NCI-H2081 treated with DMSO at 0.1 percent for 48 hours (cell line): Measurements from ENCODE around the gene MRPS24.

Experiments
- DNase-seq: peaks from one replicate; lab custom pipeline; 2025; lab: John Stamatoyannopoulos, UW

The MRPS24 gene

DNA sequence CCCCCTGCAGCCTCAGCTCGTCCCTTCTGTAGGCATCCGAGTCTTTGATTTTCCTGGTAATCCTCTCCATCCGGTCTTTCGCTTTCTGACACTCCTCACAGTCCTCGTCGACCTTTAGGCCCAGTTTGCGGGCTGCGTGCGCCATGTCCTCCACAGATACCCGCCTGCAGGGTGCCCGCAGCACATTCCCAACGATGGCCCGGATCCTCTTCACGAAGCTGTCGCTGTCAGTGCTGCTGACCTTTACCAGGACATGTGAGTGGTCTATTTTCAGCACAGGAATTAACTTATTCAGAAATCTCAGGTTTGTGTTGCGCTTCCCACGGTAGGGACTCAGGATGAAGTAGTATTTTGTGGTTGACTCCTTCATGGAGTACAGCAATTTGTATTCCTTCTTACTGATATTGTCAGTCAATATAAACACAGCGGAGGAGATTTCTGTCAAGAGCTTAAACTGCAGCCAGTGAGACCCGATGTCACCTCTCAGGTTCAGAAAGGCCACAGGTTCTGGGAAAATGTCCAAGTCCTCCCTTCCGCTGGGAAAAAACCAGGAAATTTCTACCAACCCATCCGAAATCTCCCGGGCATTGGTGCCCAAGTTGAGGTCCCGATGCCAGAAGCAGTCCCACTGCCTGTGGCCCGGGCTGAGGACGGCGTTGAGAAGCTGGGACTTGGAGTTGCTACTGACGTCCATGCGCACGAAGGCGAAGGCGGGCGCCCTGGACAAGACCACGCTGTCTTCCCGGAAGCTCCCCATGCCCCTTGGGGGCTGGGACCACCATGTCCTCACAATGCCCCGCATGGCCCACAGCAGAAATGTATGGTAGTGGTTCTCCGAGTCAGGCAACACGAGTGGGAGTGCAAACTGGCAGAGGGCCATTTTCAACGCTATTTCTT is 8.9 kb upstream of the MRPS24 start:
- DNase-seq = no peak

DNA sequence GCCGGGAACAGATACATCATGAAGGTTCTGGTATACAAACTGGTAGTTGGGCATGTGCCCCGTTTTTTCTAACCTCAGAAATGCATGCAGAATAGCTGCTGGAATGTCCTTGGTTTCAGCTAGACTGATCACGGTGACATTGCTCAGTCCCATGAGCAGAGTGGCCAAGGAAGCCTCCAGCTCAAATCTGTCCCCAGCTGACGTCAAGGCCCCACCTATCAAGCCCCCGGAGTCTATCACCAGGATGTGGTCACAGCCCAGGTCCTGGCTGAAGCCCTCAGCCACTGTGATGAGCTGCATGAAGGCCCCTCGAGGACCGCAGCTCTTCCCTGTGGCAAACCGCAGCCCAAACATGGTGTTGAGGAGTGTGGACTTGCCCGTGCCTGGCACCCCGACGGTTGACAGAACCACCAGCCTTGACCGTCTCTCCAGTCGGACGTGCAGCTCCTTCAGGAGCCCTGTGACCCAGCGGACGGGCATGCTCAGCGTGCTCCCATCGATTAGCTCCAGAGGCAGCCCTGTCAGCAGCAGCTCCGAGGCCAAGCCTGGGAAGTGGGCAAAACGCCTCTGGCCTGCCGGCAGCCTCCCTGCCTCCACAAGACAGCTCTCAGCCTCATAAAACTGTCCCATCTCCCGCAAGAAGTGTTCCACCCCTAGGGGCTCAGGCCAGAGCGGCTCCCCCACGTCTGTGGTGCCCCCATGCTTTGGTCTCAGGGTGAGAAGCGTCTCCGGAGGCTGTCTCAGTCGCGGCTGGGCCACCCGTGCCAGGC is 7.8 kb upstream of the MRPS24 start:
- DNase-seq = no peak

DNA sequence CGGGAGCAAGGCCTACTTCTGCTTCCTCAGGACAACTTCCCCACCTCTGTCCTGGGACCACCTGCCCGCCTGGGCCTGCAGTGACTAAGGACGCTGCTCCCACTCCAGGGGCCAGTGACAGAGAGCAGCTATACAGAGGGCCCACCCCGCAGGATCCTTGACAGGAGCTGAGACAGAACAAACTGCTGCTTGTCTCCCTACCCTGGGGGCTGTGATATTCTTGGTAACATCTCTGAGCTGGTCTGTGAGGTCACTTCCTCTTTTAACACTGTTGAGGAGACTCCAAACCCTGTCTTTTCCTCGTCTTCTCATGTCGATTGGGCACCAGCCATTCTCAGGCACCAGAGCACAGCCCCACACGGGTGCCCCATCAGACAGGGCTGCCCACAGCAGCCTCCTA is 6.9 kb upstream of the MRPS24 start:
- DNase-seq = no peak

DNA sequence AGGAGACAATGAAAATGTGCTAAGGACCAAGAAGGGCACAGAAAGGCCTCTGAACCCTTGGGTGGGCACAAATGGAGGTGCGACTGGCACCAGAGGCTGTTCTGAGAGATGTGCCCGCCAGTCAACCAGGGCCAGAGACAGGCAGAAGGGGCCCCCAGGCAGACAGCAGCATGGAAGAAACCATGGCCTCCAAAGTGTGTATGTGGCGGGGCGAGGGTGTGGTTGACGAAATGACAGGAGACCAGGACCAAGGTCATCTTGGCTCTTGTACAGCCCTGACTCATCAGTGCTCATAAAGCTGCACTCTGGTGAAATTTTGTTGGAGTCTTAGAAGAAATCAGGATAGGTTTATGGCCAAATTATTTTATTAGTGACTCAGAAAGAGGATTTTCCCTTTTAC is 4.0 kb upstream of the MRPS24 start:
- no peak for DNase-seq

DNA sequence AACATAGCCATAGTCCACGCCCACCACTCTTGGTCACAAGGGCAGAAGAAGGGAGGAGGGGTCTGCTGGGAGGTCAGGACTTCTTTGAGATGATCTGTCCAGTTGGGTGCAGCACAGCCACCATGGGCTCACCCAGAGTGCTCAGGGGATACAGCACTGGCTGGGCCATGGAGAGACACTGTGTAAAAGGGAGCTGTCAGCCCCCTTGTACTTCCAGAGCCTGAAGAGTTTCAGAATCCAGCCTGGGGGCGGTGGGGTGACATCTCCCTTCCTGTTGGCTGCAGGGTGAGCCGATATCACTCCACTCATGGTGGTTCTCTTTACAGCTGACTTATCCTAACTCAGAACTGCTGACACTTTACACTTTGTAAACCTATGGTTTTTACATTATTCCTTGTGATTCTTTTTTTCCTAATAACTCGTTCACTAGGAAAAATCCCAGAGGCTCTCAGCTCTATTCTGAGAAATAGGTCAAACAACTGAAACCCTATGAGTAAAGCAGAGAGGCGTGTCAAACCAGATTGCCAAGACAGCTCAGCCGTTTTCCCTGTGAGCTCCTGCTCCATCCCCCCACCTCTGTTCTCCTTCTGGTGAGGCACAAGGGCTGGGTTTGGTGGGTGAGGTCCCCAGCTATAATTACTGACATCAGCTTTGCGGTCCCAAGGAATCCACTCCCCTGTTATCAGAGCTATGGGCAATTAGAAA is 3.2 kb upstream of the MRPS24 start:
- no peak for DNase-seq

DNA sequence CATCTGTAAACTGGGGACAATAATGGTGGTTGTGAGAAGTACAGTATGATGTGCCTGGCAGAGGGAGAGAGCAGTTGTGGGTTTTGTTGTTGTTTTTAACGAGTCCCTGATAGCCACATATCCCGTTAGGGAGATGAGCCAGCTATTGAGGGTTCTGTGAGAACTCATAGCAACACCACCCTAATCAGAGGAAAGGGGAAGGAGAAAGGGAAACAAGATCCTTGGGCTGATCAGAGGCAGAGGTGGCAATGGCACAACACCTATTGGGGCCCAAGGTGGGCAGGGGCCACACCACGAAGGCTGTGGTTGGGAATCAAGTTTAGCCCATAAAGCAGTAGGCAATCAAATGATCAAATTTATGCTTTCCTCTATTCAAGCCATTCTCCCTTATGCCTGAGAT is 1.7 kb upstream of the MRPS24 start:
- DNase-seq = no peak

DNA sequence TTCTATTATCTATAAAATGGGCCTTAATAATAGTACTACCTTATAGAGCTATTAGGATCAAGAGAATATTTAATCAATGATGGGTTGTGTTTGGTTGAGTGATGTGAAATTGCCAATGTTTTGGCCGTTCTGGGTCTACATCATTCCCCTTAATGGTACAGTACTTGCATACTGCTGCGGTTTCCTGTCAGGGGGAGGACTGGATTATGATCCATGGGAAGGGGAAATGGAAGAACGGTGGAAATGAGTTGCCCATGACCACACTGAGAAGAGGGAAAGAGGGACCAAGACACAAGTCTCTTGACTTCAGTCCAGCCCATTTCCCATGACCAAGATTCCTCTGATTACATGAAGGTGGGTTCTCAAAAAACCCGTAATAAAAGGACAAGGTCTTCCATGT is 999 bp upstream of the MRPS24 start:
- DNase-seq = no peak

DNA sequence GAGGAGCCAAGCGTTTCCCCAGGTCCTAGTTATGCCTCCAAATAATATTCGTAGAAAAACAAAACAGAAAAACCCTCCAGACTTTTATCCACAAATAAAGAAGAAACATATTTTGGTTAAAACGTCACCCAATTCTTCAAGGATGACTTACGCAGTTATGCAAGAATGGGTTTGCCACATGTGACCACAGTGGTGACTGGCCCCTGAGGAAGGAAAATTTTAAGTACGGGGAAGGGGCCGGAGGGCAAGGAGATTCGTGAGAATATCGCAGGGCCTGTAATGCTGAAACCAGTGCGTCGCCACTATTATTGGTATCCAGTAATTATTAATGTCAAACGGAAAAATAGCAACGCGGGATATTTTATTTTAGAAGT is 537 bp upstream of the MRPS24 start:
- DNase-seq = no peak

DNA sequence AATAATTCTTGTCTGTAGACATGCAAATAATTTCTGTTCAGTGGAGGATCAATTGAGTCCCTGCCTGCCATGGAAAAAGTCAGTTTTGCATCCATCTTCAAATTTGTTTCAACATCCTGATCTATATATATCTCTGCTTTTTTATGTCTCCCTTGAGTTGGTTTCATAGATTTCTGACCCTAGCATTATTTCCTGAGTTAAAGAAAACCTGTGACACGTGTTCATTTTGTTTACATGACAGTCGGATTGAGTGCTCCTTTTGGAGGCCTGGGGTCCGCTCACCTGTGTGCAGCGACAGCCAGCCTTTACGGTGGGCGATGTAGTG is 674 bp downstream of the MRPS24 start:
- DNase-seq = no peak

DNA sequence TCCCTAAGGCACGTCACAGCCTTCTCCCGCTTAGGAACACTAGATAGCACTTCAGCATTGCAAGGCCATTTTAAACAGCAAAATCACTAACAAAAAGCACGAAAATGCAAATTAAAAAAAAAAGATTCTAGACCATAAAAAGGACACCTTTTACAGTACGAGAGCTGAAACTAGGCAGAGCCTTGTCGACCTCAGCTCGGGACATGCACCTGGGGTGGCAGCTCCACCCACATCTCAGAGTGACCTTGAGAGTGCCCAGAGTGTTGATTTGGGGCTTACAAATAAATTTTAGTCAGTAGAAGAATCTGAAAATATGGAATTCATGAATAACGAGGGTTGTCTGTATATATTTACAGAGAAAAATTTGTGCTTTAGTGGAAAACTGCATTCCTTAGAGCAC is 1.1 kb downstream of the MRPS24 start:
- DNase-seq = no peak

DNA sequence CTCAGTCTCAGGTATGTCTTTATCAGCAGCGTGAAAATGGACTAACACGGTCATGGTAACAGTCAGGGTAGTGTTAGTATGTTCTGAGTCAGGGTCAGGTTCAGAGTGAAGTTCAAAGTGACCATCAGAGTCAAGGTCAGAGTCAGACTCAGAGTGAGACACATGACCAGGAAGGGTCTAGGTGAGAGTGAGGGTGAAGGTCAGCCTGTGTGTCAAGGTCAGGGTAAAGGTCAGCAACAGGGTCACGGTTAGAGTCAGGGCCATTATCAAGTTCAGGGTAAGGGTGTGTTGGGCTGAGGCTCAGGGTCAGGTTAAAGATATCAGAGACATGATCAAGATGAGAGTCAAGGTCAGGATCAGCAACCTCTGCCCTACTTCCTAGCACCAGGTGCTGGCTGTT is 4.0 kb downstream of the MRPS24 start:
- no peak for DNase-seq

DNA sequence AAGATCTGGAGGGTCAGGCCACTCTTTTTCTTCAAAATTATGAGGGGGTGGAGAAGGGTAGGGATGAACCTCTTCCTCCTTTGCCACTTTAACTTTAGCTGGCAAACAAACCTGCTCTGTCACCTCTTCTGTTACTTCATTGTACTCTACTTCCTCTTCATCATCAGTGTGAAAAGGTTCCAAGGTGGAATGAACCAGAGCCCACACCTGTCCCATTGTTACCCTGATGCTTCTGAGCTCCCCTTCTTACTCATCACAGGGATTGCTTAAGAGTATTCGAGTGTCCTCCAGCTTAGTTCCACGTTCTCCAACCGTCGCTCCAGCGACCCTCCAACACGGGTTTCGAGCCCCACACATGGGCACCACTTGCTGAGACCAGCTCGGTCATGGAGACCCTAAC is 5.2 kb downstream of the MRPS24 start:
- DNase-seq = no peak

DNA sequence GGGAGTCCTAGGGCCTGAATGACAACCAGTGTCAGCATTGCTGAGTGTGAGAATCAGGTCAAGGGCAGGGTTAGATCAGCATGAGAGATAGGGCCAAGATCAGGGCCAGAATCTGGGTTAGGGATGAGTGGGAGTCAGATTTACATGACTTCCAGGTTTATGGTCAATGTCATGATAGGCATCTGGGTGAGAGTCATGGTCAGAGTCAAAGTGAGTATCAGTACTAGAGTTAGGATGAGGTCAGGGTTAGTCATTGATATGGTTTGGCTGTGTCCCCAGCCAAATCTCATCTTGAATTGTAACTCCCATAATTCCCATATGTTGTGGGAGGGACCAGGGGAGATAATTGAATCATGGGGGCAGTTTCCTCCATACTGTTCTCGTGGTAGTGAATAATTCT is 12.3 kb downstream of the MRPS24 start:
- no peak for DNase-seq

DNA sequence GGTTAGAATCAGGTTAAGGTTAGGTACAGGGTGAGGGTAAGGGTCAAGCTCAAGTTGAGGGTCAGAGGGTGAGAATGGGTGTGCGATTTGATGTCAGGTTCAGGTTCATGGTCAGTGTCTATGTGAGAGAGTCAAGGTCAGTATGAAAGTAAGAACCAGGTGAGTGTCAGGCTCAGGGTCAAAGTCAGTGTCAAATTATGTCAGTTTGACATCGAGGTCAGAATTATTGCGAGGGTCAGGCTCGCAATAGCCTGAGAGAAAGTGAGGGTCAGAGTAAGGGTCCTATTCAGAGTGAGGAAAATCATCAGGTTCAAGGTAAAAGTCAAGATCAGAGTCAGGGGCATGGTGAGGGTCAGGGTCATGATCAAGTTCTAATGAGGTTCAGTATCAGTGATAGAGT is 13.0 kb downstream of the MRPS24 start:
- no peak for DNase-seq

DNA sequence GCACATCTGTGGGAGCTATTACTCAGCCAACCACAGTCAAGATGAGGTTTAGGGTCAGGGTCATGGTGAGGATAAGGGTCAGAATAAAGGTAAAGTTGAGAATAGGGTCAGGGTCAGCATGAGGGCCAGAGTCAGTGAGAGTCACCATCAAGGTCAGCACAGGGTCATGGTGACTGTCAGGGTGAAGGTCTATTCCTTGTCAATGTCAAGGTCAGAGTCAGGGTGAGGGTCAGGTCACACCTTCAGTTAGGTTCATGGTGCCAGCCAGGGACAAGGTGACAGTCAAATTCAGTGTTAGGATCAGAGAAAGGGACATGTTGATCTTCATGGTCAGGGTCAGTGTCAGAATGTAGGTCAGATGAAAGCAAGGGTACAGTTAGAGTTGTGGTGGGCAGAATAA is 14.1 kb downstream of the MRPS24 start:
- DNase-seq = no peak

DNA sequence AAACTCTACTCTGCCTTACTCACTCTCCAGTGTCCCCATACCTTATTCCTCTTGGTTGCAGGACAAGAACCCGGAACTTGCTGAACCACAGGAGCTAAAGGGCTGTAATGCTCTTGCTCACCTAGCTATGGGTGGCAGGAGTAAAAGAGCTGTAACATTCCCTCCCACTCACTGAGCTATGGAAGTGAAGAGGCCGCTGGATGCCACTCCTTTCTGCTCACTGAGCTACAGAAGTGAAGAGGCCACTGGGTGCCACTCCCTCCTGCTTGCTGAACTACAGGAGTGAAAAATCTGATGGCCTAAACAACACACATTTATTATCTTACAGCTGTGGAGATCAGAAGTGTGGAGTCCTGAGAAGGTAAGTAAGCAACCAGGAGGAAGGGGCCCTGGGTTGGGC is 17.5 kb downstream of the MRPS24 start:
- DNase-seq = no peak

DNA sequence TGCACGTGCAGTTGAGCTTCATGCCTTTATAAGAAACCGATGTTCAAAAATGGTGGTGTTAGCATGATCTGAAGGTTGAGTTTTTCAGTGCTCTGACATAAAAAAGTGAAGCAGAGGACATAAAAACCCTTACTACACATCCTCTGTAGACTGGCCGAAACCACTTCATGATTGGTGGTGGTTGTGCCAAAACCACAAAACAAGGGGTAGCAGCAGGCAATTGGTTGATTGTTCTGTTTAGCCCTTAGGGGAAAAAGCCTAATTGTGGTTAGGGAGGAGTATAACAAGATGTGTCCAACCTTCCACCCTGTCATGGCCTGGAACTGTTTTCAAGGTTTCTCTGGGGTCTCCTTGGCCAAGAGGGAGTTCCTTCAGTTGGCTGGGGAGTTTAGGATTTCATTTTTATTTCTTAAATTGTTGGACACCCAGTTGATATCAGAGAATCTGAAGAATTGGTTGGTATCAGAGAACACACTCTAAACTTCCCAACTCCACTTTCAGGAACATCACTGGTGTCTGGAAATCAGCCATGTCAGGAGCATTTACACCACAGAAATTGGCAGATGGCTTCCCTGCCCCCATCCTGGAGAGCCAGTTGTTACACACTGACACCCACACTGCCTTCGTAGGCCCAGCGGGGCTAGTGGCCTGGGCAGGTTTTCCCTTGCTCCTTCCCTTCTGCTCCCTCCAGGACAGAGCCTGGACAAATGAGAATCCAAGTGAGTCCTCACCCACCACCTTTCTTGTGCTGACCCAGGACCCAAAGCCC is 18.8 kb downstream of the MRPS24 start:
- no peak for DNase-seq

DNA sequence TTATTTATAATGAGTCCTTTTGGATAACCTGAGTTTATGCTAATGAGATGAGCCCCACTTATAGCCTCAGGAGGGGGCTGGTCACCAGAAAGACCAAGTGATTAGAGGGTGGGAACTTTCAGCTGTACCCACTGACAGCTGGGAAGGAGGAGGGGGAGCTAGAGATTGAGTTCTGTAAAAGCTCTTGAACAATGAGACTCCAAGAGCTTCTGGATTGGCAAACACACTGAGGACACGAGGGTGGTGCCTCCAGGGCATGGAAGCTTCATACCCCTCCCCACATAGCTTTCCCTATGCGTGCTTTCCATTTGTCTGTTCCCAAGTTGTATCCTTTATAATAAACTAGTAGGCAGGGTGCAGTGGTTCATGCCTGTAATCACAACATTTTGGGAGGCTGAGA is 20.3 kb downstream of the MRPS24 start:
- no peak for DNase-seq

DNA sequence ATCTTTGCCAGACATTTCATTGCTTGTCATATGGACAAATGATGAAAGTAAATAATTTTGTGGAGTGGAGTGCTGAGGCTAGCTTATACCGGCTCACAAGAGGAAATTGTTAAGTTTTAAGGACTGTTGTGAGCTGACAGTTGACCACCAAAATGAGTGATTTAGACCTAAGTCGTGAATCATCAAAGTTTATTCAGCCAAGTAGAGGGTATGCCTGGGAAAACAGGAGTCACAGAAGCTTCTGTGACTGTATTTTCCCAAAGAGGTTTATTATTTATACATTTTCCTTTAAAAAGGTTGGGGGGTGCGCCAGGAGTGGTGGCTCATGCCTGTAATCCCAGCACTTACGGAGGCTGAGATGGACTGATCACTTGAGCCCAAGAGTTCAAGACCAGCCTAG is 21.8 kb downstream of the MRPS24 start:
- DNase-seq = no peak

DNA sequence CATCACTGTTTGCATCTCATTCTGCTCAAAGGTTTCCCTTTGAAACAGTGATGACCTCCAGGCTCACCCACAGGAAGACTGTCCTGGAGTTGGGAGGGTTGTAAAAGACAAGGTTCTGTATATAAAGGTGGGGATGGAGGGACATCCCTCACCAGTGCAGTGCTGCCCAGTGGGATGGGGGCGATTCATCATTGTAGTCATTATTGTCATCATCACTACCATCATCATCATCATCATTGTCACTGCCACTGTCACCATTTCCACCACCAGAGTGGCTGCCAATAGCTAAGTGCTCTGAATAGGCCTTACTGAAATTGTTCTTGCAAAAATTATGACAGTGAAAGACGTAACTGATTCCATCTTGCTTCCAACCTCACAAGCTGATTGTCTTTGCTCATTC is 24.7 kb downstream of the MRPS24 start:
- DNase-seq = no peak

DNA sequence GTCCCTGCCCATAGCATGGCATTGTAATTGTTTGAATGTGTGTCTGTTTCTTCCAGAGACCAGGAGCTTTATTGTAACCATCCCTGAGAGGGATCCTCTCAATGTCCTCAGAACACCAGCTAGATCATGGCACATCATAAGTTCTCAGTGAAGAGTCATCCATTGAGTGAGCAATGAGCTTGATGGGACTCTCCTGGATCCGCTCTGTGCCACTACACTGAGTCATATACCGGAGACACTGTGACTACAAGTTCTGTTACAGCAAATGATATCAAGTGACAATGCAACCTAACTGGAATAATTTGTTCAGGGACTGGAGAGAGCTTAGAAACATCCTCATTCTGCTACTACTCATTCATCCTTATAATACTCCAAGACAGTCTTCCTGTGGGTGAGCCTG is 25.1 kb downstream of the MRPS24 start:
- no peak for DNase-seq

DNA sequence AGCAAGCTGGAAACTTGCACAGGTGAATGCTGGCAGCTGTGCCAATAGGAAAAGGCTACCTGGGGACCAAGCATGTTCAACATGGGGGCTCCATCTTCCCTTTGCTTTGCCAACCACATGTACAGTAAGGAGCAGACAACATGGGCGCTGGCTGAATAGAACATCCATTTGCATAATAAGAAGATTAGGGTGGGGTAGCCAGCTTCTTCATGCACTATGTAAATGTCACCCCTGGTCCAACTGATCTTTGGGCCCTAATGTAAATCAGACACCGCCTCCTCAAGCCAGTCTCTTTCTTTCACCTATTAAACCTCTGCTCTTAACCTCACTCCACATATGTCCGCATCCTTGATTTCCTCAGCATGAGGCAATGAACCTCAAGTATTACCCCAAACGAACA is 26.0 kb downstream of the MRPS24 start:
- no peak for DNase-seq
